H7 (cell line): ENCODE results near the gene ZNF385A. TPM values are rescaled to one million over a fixed set of nuclear protein-coding genes. Genes with fewer than 3 reads are reported as not detected.

Experiments used
- DNase-seq: peaks from one replicate; pipeline ENCODE4 v3.0.0; 2012
- H3K27me3 ChIP-seq: 2 replicates; pipeline ENCODE4 v1.6.0; 2011; ENCODE audit warnings: mild to moderate bottlenecking, low read length; ENCODE audit not compliant: control insufficient read depth, insufficient read depth
- H3K36me3 ChIP-seq: replicated peaks from 2 replicates; pipeline ENCODE4 v1.5.1; 2011; ENCODE audit warnings: low read length; ENCODE audit not compliant: control insufficient read depth, insufficient read depth
- H3K4me3 ChIP-seq: 2 replicates; pipeline ENCODE4 v1.5.1; 2011; ENCODE audit warnings: low read depth, mild to moderate bottlenecking, control low read depth, low read length, moderate library complexity; ENCODE audit not compliant: insufficient read depth
- total RNA-seq: library from RNA; depleted of rRNA; stranded (reverse); fragments of >200 nt; shearing (Covaris generic); gene quantifications from 2 replicates; pipeline ENCODE4 v1.2.3, GENCODE V29; 2014

ZNF385A gene
- total RNA-seq, 1 experiment from 2014 or later = 3.5 TPM

- DNase-seq = peak; percentile 62
- H3K36me3 ChIP-seq = peaks cover 9% of the 10 kb centered on the region
- peaks cover 2% of the 10 kb centered on the region; the same call in 1 of the 2 replicates for H3K27me3 ChIP-seq
- no peak overlapping the region for H3K4me3 ChIP-seq
Observed at GRCh38 chr12:54352891-54353874, 31.4 kb downstream of the ZNF385A start.

- peak; percentile 78 for DNase-seq
- peaks cover 2% of the 10 kb centered on the region; the same call in 1 of the 2 replicates for H3K27me3 ChIP-seq
- peaks cover 15% of the 10 kb centered on the region for H3K36me3 ChIP-seq
- H3K4me3 ChIP-seq = peak overlapping the region; percentile 40
Observed at GRCh38 chr12:54352022-54352531, 32.5 kb downstream of the ZNF385A start.

DNA sequence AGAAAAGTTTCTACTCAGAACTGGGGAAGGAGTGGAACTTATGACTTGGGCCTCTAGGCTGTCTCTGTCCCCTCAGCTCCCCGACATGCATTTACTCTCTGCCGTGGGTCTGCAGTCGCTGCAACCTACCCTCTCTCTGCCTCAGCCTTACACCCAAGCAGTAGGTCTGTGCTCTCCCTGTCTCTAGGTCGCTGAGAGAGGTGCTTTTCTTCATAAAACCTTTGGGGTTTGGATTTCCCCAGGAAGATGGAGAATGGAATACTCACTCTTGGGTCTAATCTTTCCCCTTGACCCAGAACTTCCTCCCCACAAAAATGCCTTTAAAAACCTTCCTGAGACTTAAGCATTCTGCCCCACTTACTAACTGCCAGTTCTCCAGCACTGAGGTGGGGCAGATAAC, 33.2 kb downstream of the ZNF385A start:
- Histone ChIP-seq H3K36me3 (peaks cover 17% of the 10 kb centered on the region), H3K4me3 (no peak overlapping the region), H3K27me3 (peaks cover 2% of the 10 kb centered on the region; the same call in 1 of the 2 replicates)
- DNase-seq = no peak

GRCh38 chr12:54350743-54351142, 33.8 kb downstream of the ZNF385A start:
- DNase-seq = peak; percentile 64
- H3K4me3 ChIP-seq = no peak overlapping the region

DNA sequence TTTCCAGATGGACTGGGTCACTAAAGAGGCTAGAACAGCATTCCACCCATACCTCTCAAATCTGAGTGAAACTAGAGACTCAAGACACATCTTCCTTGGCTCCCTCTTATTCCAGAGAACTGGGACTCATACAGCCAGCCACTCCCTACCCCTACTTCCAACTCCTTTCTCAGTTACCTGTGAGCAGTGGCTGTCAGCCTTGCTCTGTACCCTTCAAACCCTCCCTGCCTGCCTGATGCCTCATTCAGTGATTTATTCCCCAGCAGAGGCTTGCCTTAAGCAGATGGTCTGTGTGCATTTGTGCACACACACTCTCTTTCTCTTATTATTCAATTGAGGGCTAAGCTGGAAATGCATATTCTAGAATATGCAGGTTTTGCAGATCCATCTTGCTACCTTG, 34.9 kb downstream of the ZNF385A start:
- H3K36me3 ChIP-seq = peaks cover 20% of the 10 kb centered on the region
- peaks cover 2% of the 10 kb centered on the region; the same call in 1 of the 2 replicates for H3K27me3 ChIP-seq
- no peak overlapping the region for H3K4me3 ChIP-seq
- no peak for DNase-seq

More at GRCh38 chr12:54350743-54351142, 33.8 kb downstream of the ZNF385A start:
- H3K36me3 ChIP-seq = peaks cover 18% of the 10 kb centered on the region
- H3K27me3 ChIP-seq = peaks cover 2% of the 10 kb centered on the region; the same call in 1 of the 2 replicates

- Histone ChIP-seq H3K36me3 (peaks cover 20% of the 10 kb centered on the region), H3K27me3 (peaks cover 2% of the 10 kb centered on the region; the same call in 1 of the 2 replicates), H3K4me3 (no peak overlapping the region)
- DNase-seq = no peak
Observed at GRCh38 chr12:54349036-54349435, 35.5 kb downstream of the ZNF385A start.

- no peak overlapping the region for H3K4me3 ChIP-seq
- H3K36me3 ChIP-seq = peaks cover 18% of the 10 kb centered on the region
- no peak for DNase-seq
- no peaks in the 10 kb centered on the region for H3K27me3 ChIP-seq
Observed at GRCh38 chr12:54341378-54342300, 42.9 kb downstream of the ZNF385A start.

DNA sequence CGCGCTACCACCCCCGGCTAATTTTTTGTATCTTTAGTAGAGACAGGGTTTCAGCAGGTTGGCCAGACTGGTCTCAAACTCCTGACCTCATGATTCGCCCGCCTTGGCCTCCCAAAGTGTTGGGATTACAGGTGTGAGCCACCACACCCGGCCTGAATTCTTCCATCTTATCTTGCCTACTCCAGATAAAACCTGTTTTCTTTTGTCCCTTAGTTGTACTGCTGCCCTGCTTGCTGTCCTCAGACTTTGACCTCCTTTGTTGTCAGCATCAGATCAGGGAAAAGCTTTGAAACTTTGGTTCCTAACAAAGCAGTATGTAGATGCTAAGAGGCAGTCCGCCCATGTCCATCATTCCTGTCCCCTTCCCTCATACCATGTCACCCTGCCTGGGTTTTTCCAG, 43.7 kb downstream of the ZNF385A start:
- no peak for DNase-seq
- Histone ChIP-seq H3K4me3 (no peak overlapping the region), H3K36me3 (peaks cover 16% of the 10 kb centered on the region), H3K27me3 (no peaks in the 10 kb centered on the region)

DNA sequence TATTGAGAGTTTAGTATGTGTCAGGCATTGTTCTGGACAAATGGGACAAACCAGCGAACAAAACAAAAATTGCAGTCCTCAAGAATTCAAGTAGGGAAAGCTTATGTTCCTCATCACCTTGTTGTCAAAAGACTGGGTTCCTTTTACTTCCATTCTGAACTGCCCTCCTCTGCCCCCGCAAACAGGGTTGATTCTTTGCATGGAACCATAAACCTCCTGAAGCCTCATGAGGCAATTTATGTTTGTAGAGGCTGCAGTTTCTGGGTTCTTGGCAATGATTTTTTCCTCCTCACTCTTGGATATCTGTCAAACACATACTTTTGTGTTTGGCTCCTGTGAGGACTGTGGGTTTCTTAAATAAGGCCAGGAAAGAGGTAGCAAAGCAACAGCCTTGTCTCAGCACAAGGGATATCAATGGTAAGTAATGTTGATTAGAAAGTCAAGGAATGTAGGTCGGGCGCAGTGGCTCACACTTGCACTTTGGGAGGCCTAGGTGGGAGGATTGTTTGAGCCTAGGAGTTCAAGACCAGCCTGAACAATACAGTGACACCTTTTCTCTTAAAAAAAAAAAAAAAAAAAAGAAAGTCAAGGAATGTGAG, 45.7 kb downstream of the ZNF385A start:
- Histone ChIP-seq H3K27me3 (no peaks in the 10 kb centered on the region), H3K4me3 (no peak overlapping the region), H3K36me3 (peaks cover 15% of the 10 kb centered on the region)
- no peak for DNase-seq

- peaks cover 11% of the 10 kb centered on the region for H3K36me3 ChIP-seq
- H3K27me3 ChIP-seq = no peaks in the 10 kb centered on the region
- DNase-seq = no peak
- no peak overlapping the region for H3K4me3 ChIP-seq
Observed at GRCh38 chr12:54337854-54338650, 46.5 kb downstream of the ZNF385A start.

- Histone ChIP-seq H3K27me3 (no peaks in the 10 kb centered on the region), H3K4me3 (no peak overlapping the region), H3K36me3 (peaks cover 9% of the 10 kb centered on the region)
- no peak for DNase-seq
Observed at GRCh38 chr12:54337280-54337842, 47.2 kb downstream of the ZNF385A start.

GRCh38 chr12:54333420-54334034, 51.0 kb downstream of the ZNF385A start:
- DNase-seq = no peak

DNA sequence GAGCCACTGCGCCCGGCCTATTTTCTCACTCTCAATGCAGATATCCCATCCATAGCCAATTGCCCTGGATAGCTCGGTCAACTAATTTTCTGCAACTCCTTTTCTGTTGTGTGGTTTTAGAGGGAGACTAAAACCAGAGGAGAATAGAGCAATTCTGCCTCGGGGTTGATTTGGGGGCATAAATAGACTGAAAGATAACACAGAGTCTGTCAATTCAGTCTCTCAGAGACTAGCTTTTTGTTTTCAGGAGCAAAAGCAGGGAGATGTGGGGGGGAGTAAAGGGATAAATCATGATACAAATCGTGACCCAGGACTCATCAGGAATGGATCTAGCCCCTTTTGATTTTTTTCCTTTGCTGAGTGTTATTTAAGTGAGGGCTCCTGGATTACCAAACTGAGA, 53.1 kb downstream of the ZNF385A start:
- no peak for DNase-seq
- Histone ChIP-seq H3K27me3 (no peaks in the 10 kb centered on the region), H3K4me3 (no peak overlapping the region), H3K36me3 (peaks cover 2% of the 10 kb centered on the region)

More at GRCh38 chr12:54333420-54334034, 51.0 kb downstream of the ZNF385A start:
- Histone ChIP-seq H3K27me3 (no peaks in the 10 kb centered on the region), H3K36me3 (peaks cover 2% of the 10 kb centered on the region), H3K4me3 (no peak overlapping the region)
